ENCODE data around the gene PREX1.

Gene PREX1

DNA sequence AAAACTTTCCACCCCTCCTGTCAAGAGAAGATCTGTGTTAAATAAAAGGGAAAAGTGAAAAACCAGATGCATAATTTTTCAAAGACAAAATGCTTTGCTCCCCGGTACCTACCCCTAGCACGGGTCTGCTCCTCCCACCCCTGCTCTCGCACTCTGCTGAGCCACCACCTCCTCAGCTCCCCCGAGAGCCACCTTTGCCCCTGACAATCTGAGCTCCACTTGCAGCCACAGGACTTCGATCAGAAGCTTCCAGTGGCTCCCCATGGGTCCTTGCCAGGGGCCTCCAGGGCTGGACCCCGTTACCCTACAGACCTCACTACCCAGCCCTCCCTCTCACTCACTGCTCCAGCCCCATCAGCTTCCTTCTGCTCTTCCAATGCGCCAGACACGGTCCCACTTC, 171.7 kb downstream of the PREX1 start:
- TF ChIP-seq GATA1 (IDR thresholded peaks at IDR 0.05; ENCODE audit: low read depth, low read length) (no peak), POLR2A (IDR thresholded peaks at IDR 0.05; ENCODE audit: low read length) (no peak)
- no peak for DNase-seq

DNA sequence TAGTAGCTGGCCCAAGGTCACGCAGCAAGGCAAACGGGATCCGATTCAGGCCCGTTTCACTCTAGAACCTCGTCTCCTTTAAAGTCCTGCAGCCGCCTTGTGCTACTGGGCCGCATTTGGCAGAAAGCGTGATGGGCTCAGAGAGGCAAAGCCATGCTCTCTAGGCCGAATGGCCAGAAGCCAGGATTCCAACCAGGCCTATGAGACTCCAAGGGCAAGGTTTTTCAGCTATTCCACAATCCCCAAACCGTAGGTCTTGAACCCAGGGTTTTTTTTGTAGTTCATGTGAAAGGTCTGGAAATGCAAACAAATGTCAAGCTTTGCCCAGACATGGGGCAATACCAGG, 174.1 kb downstream of the PREX1 start:
- TF ChIP-seq POLR2A (IDR thresholded peaks at IDR 0.05; ENCODE audit: low read length) (no peak), GATA1 (IDR thresholded peaks at IDR 0.05; ENCODE audit: low read depth, low read length) (no peak)
- DNase-seq = no peak

DNA sequence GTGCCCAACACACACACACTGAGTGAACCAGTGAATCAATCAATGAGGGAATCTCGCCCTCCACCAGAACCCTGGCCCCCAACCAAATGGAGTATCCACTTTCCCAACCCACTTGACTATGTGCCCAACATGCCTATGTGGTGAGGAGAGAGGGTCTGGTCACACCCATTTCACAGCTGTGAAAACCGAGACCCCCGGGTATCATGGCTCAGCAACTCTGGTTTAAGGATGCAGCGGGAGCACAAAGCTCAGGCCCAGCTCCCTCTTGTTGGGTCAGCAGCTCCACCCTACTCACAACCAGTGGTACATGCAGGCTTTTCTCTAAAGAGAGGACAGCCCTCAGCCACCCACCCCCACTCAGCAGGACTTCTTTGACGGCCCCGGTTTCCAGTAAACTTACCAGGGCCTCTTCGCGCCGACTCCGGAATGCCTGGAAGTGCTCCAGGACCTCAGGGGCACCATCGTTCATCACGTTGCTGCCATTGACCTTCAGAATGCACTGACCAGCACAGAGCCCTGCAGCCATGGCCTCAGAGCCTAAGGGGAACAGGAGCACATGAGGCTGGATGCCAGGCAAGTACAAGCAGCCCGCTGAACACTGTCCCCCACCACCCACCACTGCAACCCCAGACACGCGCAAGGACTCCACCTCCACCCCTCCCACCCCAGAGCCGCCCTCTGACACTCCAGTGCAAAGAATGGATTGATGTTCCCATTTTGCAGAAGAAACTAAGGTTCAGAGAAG, 174.7 kb downstream of the PREX1 start:
- TF ChIP-seq POLR2A (IDR thresholded peaks at IDR 0.05; ENCODE audit: low read length) (no peak), GATA1 (IDR thresholded peaks at IDR 0.05; ENCODE audit: low read depth, low read length) (no peak)
- no peak for DNase-seq

DNA sequence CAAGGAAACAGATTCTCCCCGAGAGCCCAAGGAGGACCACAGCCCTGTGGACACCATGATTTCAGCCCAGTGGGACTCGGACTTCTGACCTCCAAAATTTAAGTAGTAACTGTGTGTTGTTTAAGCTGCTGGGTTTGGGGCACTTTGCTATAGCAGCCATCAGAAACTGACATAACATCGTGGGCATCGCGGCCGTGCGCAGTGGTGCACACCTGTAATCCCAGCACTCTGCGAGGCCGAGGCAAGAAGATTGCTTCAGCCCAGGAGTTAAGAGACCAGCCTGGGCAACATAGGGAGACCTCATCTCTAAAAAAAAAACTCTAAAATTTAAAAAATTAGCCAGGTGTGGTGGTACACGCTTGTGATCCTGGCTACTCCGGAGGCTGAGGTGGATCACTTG, 175.8 kb downstream of the PREX1 start:
- no peak for TF ChIP-seq POLR2A (IDR thresholded peaks at IDR 0.05; ENCODE audit: low read length)
- no peak for TF ChIP-seq GATA1 (IDR thresholded peaks at IDR 0.05; ENCODE audit: low read depth, low read length)
- no peak for DNase-seq

DNA sequence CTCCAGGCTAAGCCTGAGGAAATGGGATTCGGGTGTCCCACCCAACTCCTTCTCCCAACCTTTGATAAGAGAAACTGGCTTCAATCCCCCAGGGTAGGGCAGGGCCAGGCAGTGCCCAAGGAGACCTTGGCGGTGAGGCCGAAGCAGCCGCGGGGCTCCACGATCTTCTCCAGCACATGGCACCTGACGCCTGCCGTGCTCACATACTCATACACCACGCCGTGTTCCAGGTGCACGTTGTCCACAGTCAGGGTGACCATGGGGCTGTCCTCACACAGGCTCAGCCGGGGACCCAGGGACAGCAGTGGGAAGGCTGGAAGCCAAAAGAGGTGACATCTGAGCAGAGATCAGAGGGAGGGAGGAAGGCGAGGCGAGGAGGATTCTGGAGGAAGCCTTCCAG, 176.5 kb downstream of the PREX1 start:
- DNase-seq = no peak

DNA sequence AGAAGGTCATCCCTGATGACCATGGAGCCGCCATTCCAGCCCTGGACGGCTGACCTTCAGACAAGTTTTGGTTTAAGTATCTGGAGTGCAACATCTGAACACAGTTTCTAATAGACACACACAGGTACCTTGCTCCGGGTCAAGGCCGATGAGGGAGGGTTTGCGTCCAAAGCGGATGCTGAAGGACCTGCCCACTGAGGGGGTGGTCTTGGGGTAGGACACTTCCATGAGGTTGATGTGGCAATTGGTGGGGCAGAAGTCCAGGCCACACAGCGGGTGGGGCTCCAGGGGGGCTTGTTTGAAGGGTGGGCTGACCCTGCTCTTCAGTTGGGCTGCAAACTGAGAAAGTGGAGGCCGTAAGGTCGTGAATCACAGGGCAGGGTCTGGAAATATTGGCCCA, 177.9 kb downstream of the PREX1 start:
- DNase-seq = no peak
- TF ChIP-seq POLR2A (IDR thresholded peaks at IDR 0.05; ENCODE audit: low read length) (no peak), GATA1 (IDR thresholded peaks at IDR 0.05; ENCODE audit: low read depth, low read length) (no peak)

More for the DNA sequence above, 176.5 kb downstream of the PREX1 start:
- TF ChIP-seq GATA1 (IDR thresholded peaks at IDR 0.05; ENCODE audit: low read depth, low read length) = no peak
- TF ChIP-seq POLR2A (IDR thresholded peaks at IDR 0.05; ENCODE audit: low read length) = no peak

DNA sequence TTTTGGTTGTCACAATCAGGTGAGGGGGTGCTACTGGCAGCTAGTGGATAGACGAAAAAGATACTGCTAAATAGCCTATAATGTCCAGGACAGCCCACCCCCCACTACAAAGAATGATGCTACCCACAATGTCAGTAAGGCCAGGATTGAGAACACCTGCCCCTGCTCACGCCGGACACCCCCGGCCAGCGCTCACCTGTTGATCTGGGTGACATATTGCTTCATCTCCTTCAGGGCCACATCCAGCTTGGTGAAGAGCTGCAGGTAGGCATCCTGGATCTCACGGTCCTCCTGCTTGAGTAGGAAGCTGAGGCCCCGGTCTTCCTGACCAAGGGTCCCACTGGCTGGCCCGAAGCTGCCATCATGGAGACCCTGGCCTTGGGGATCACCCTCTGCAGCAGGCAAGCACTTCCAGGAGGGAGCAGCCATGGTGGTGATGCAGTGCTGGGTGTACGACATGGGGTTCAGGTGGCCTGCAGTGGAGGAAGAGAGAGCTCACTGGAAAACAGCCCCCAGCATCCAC, 178.6 kb downstream of the PREX1 start:
- DNase-seq = no peak
- TF ChIP-seq GATA1 (IDR thresholded peaks at IDR 0.05; ENCODE audit: low read depth, low read length) (no peak), POLR2A (IDR thresholded peaks at IDR 0.05; ENCODE audit: low read length) (no peak)

DNA sequence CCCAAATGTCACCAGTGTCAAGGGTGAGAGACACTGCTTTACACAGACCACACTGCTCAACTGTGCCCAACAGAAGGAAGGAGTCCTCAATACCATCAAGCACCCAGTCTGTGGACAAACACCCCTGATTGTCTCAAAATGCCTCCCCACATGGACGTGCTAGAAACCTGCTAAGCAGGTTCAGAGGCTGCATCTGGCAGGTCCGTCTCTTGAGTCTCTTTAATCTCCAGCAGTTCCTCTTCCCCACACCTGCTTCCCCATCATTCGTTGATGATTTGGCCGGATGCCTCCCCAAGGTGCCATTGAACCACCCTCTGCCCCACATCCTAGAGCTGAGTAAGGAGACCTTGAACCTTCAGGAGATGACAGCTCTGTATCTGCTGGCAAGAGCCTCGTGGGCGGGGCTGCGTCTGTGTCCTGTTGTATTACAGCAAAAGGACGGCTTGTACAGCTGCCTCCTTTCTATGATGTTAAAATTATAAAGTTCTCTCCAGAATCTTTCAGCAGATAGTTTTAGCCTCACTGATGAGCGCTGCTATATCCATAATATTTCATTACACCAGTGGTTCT, 179.2 kb downstream of the PREX1 start:
- TF ChIP-seq GATA1 (IDR thresholded peaks at IDR 0.05; ENCODE audit: low read depth, low read length) (no peak), POLR2A (IDR thresholded peaks at IDR 0.05; ENCODE audit: low read length) (no peak)

DNA sequence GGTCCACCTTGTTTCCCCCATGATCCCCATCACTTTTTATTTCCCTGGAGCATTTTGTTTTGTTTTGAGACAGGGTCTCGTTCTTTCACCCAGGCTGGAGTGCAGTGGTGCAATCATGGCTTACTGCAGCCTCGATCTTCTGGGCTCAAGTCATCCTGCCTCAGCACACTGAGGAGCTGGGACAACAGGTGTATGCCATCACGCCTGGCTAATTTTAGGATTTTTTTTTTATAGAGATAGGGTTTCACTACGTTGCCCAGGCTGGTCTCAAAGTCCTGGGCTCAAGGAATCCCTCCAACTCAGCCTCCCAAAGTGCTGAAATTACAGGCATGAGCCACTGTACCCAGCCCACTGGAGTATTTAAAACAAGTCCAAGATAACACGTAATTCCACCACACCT, 179.9 kb downstream of the PREX1 start:
- no peak for DNase-seq
- TF ChIP-seq GATA1 (IDR thresholded peaks at IDR 0.05; ENCODE audit: low read depth, low read length) (no peak), POLR2A (IDR thresholded peaks at IDR 0.05; ENCODE audit: low read length) (no peak)

More for the DNA sequence above, 179.2 kb downstream of the PREX1 start:
- DNase-seq = no peak

DNA sequence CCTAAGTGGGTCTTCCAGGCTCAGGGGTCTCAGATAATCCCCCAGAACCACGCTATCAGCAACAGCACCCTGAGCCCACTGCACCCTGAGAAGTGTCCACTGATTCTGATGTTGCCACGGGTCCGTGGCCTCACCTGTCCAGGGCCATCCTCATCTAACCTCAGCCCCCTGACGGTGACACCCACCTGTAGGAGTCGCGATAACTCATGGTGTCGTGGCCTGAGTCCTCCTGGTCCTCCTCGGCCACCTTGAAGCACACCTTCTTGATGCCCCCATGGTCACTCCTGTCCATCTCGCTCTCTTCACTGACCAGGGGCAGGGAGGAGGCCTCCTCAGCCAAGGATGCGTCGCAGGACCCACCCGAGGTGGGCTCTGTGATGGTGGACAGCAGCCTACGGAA, 182.1 kb downstream of the PREX1 start:
- TF ChIP-seq GATA1 (IDR thresholded peaks at IDR 0.05; ENCODE audit: low read depth, low read length) (no peak), POLR2A (IDR thresholded peaks at IDR 0.05; ENCODE audit: low read length) (no peak)
- no peak for DNase-seq

DNA sequence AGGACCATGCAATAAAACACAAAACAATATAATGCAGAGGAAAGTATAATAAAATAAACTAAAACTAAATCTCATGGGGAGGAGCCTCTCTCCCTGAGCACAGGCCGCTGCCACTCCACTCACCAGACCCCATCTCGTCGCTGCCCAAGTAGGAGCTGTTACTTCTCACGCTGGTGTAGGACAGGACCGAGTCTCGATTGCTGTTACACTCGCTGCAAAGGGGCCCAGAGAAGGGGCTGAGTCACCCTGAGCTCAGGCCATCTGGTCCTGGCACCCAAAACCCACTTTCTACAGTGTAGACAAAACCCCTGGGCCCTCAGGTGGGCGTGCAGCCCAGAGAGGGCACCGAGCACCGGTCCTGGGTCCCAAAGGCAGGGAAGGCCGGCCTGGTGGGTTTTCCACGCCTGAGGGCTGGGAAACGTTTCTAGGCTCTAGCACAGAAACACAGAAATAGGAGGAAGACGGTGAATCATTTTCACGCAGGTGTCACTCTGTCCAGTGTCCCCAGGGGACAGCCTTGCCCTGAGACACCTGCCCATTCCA, 183.4 kb downstream of the PREX1 start:
- DNase-seq = no peak
- TF ChIP-seq GATA1 (IDR thresholded peaks at IDR 0.05; ENCODE audit: low read depth, low read length) = no peak
- TF ChIP-seq POLR2A (IDR thresholded peaks at IDR 0.05; ENCODE audit: low read length) = no peak

DNA sequence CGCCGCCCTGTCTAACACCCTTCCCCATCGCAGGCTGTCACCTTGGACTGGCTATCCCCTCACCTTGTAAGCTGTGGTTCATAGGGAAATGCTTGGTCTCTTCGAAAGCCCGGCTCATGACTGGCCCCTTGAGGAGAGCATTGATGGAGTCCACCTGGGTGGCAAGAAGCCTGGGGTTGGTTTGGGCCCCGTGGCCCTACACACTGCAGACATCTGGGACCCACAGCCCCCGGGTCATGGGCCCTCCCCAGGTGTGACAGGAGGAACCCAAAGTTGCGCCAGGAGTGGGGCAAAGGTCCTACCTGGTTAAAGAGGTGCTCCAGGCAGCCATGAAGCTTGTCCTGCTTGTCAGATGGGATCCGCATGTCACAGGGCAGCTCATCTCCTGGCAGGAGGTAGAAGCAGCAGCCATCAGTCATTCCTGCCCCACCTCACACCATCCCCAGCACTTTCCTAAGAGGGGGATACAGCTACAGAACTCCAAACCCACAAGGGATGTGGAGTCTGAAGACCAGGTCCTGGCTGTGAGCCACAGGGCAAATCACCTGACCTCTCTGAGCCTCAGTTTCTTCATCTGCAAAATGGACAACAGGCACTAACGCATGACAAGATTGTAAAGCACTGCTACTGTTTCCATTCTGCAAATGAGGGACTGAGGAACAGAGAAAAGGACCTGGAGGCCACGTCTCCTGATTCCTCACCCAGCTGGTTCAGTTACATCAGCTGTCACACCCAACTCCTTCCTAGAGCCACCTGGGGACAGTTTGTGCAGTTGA, 185.5 kb downstream of the PREX1 start:
- TF ChIP-seq POLR2A (IDR thresholded peaks at IDR 0.05; ENCODE audit: low read length) (no peak), GATA1 (IDR thresholded peaks at IDR 0.05; ENCODE audit: low read depth, low read length) (no peak)
- no peak for DNase-seq

DNA sequence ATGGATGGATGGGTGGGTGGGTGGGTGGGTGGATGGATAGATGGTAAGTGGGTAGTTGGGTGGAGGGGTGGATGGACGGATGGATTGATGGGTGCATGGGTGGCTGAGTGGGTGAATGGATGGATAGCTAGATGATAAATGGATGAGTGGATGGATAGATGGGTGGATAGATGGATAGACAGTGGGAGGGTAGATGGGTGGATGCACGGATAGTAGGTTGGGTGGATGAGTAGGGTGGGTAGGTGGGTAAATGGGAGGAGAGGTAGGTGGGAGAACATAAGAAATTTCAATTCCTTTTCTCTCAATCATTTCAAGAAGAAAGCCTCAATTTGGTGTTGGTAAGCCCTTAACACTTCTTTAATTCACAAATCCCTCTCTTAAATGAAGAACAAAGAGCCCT, 186.9 kb downstream of the PREX1 start:
- TF ChIP-seq GATA1 (IDR thresholded peaks at IDR 0.05; ENCODE audit: low read depth, low read length) (no peak), POLR2A (IDR thresholded peaks at IDR 0.05; ENCODE audit: low read length) (no peak)
- DNase-seq = no peak

DNA sequence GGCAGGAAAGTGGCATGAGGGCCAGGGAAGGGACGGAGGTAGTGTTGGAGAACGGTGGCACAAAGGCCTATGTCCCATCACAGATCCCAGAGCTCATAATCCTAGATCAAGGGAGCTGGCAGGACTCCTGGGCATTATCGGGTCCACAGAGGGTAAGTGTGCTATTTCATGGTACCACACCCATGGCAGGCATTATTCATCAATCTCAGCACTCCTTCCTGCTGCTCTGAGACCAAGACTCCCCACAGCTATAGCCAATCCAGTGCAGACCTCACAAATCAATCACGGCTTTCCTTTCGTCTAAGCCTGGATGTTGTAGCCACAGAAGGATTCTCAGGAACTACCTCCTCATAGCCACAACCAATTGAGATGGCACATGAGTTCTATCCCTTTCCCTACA, 187.9 kb downstream of the PREX1 start:
- DNase-seq = no peak
- no peak for TF ChIP-seq POLR2A (IDR thresholded peaks at IDR 0.05; ENCODE audit: low read length)
- TF ChIP-seq GATA1 (IDR thresholded peaks at IDR 0.05; ENCODE audit: low read depth, low read length) = no peak

All from erythroblast (primary cell).